ENCODE data around the gene GSK3B.
"Not testable (repeated sequence)": the region's sequence is repeated elsewhere in the genome, so short reads cannot be mapped to it uniquely, and the experiment has no call there.

GSK3B gene

GRCh38 chr3:119901148-119901547, 193.1 kb downstream of the GSK3B start:
- in situ Hi-C loops (cut with HindIII; ENCODE audit: low sequenced_read_pairs), result no loop called here
- no peak for TF ChIP-seq CTCF (IDR thresholded peaks at IDR 0.05; ENCODE audit: low read depth, low read length)
- no peak for DNase-seq (ENCODE audit: low read depth, low spot score)
- H3K4me3 ChIP-seq (ENCODE audit: low read depth, low read length), result no peak overlapping the region

GRCh38 chr3:119899192-119899511, 195.1 kb downstream of the GSK3B start:
- no peak overlapping the region for H3K4me3 ChIP-seq (ENCODE audit: low read depth, low read length)
- DNase-seq (ENCODE audit: low read depth, low spot score), result no peak
- in situ Hi-C loops (cut with HindIII; ENCODE audit: low sequenced_read_pairs), result no loop called here
- no peak for TF ChIP-seq CTCF (IDR thresholded peaks at IDR 0.05; ENCODE audit: low read depth, low read length)

- no peak for DNase-seq (ENCODE audit: low read depth, low spot score)
- no peak for TF ChIP-seq CTCF (IDR thresholded peaks at IDR 0.05; ENCODE audit: low read depth, low read length)
- H3K4me3 ChIP-seq (ENCODE audit: low read depth, low read length), result no peak overlapping the region
- in situ Hi-C loops (cut with HindIII; ENCODE audit: low sequenced_read_pairs), result no loop called here
Measured at GRCh38 chr3:119898478-119899191, 195.6 kb downstream of the GSK3B start.

- TF ChIP-seq CTCF (IDR thresholded peaks at IDR 0.05; ENCODE audit: low read depth, low read length), result no peak
- no peak overlapping the region for H3K4me3 ChIP-seq (ENCODE audit: low read depth, low read length)
- in situ Hi-C loops (cut with HindIII; ENCODE audit: low sequenced_read_pairs), result no loop called here
- no peak for DNase-seq (ENCODE audit: low read depth, low spot score)
Measured at GRCh38 chr3:119894195-119894594, 200.1 kb downstream of the GSK3B start.

- no peak for TF ChIP-seq CTCF (IDR thresholded peaks at IDR 0.05; ENCODE audit: low read depth, low read length)
- in situ Hi-C loops (cut with HindIII; ENCODE audit: low sequenced_read_pairs), result no loop called here
- no peak overlapping the region for H3K4me3 ChIP-seq (ENCODE audit: low read depth, low read length)
- no peak for DNase-seq (ENCODE audit: low read depth, low spot score)
Measured at GRCh38 chr3:119893769-119894168, 200.5 kb downstream of the GSK3B start.

GRCh38 chr3:119891944-119892721, 202.1 kb downstream of the GSK3B start:
- in situ Hi-C loops (cut with HindIII; ENCODE audit: low sequenced_read_pairs), result no loop called here
- TF ChIP-seq CTCF (IDR thresholded peaks at IDR 0.05; ENCODE audit: low read depth, low read length), result peak; percentile 59
- peak; percentile 85 for DNase-seq (ENCODE audit: low read depth, low spot score)
- H3K4me3 ChIP-seq (ENCODE audit: low read depth, low read length), result no peak overlapping the region

- in situ Hi-C loops (cut with HindIII; ENCODE audit: low sequenced_read_pairs); DNase-seq (ENCODE audit: low read depth, low spot score); H3K4me3 ChIP-seq (ENCODE audit: low read depth, low read length): not testable (repeated sequence)
Measured at GRCh38 chr3:119888681-119889080, 205.6 kb downstream of the GSK3B start.

Measured in astrocyte of the spinal cord (primary cell).